ENCODE results near the gene CLRN3.

- TF ChIP-seq CTCF (IDR thresholded peaks at IDR 0.05) (no peak), EZH2 (IDR thresholded peaks at IDR 0.05; ENCODE audit: borderline replicate concordance, insufficient read depth, low read depth, low read length, poor library complexity, severe bottlenecking) (no peak)
These were observed 19.7 kb downstream of the CLRN3 start for GRCh38 chr10:127872871-127873600.

Measured in B cell (primary cell).